GOT3 (cell line): ENCODE data around the gene OBP2A.

Source experiments
- DNase-seq: peaks from one replicate; lab custom pipeline; 2025; ENCODE audit warnings: mixed read lengths; lab: John Stamatoyannopoulos, UW

The OBP2A gene

GRCh38 chr9:135577256-135577655 is 31.3 kb downstream of the OBP2A start:
- no peak for DNase-seq

GRCh38 chr9:135579356-135579755 is 33.4 kb downstream of the OBP2A start:
- no peak for DNase-seq

GRCh38 chr9:135579889-135580660 is 34.1 kb downstream of the OBP2A start:
- DNase-seq = no peak

GRCh38 chr9:135580664-135581380 is 34.9 kb downstream of the OBP2A start:
- no peak for DNase-seq

- no peak for DNase-seq
These were observed 35.9 kb downstream of the OBP2A start for GRCh38 chr9:135581636-135582426.

GRCh38 chr9:135582541-135582940 is 36.6 kb downstream of the OBP2A start:
- DNase-seq = no peak

GRCh38 chr9:135582966-135583687 is 37.2 kb downstream of the OBP2A start:
- DNase-seq = no peak

GRCh38 chr9:135583688-135584011 is 37.7 kb downstream of the OBP2A start:
- DNase-seq = no peak

GRCh38 chr9:135584371-135584770 is 38.4 kb downstream of the OBP2A start:
- DNase-seq = no peak

GRCh38 chr9:135584934-135585333 is 39.0 kb downstream of the OBP2A start:
- DNase-seq = no peak

DNA sequence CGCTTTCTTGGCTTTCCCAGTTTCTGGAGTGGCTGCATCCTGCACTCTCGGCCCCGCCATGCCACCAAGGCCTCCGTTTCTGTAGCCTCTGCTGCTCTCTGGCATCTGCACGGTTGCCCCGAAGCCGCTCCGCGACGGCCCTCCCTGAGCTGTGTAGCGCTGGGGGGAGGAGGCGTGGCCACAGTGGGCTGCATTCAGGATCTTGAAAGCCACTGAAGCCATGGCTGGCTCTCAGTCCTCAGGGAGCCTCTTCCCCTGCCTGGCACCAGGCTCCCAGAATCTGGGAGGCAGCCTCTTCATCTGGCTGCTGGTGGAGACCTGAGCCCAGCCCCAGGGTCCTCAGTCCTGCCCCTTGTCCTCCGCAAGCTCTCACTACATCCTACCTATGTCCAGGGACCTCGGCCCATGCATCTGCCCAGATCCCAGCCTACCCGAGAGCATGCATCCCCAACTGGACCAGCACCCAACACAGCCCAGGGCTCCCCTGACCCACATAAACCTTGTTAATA is 40.7 kb downstream of the OBP2A start:
- no peak for DNase-seq

DNA sequence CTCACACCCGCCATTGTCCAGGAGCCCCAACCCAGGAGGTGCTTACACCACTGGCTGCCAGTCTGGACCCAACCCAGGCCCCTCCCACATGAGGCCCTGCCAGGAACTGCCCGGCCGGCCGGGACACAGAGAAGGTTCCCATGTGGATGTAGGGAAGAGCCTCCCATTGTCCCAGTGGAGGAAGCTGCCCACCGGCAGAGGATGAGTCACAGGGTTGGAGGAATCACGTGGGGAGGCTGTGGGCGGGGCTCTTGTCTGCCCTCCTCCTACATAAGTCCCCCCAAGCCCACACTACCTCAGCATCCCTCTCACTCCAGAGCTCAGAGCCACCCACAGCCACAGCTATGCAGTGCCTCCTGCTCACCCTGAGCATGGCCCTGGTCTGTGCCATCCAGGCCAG is 41.7 kb downstream of the OBP2A start:
- no peak for DNase-seq

DNA sequence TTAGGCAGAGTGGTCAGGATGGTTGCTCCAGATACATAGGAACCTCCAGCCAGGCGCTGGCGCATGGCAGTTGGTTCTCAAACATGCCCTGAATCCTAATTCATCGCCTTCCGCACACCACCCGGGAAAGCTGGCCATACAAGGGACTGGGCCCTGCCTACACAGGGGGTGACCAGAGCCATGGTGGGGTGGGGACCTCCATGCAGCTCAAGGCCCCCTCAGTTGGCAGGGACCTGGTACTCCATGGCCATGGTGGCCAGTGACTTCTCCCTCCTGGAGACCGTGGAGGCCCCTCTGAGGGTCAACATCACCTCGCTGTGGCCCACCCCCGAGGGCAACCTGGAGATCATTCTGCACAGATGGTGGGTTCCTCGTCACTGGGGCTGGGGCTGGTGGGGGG is 42.4 kb downstream of the OBP2A start:
- DNase-seq = no peak

DNA sequence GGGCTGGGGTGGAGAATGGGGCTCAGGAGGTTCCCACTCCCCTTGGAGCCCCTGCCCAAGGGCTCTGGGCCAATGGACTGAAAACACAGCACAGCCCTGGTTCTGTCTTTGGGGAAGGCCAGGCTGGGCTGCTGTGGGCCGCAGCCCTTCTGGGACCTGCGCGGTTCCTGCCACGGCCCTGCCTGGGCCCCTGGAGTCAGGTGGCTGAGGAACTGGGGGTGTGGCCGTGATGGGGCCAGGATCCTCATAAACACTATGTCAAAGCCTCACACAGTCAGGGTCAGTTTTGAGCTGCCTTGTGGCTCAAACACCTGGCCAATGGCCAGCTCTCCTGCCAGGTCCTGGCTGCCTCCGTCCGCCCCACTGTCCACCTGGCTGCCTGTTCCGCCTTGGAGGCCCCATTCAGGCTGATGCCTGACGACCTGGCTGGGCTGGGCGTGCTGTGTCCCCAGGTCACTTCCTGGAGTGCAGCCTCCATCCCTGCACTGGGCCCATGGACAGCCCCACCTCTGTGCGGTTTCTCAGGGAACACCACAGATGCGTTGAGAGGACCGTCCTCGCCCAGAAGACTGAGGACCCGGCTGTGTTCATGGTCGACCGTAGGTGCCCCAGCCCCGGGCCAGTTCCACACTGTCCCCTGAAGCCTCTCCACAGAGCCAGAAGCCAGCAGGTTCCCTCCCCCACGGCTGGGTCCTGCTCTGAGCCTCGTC is 43.1 kb downstream of the OBP2A start:
- no peak for DNase-seq

DNA sequence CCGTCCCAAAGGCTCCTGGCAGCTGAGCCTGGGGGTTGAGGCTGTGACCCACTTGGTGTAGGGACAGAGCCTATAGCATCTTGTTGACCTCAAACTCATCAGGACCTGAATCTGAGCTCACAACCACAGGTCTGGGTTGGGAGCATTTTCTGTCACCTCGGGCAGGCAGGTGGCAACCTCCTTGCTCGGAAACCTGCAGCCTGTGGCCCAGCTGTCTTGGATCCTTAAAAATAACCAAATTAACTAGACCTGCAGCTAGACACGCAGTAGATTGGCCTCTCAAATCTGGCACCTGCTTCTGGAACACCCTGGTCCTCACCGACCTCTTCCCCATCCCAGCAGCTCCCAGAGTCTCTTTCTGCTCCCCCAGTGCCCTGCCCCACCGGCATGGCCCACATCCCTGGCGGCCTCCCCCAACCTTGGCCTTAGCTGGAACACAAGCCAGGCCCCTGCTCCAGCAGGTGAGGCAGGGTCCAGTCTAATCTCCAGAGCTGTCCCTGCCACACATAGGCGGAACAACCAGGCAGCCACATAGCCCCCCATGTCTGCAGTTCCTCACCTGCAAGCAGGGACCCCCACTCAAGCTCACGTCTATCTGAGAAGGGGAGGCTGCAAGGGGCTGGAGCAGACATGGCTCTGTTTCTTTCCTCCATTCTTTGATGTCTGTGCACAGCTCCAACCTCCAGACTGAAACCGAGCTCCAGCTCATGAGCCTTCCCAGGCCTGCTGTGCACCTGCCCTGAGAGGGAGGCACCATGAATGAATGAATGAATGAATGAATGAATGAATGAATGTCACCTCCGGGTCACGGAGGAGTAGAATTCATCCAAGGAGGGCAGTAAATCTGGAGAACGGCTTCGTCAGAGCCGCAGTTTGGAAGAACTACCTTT is 43.9 kb downstream of the OBP2A start:
- no peak for DNase-seq

DNA sequence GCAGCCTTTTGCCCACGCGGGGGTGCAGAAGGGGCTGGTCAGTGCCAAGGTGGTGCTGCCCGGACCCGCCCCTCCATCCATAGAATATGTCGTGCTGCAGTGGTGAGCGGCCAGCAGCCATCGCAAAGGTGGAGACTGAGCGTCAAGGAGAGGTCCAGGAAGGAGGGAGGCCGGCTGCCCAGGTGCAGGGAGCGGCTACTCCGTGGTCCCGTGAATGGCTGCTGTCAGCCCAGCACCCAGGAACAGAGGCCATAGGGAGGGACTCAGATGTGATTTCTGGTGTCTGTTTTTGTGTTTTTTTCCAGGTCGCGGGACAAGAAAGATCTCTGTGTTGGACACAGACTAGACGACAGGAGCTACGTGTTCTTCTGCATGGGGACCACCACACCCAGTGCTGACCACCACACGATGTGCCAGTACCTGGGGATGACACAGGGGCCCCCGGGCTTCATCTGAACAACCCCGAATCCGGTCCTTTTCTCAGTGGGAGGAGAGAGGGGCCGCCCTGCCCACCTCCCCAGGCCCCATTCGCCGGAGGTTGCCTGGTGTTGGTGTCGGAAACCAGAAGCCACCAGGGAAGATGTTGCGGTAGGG is 44.7 kb downstream of the OBP2A start:
- no peak for DNase-seq

- DNase-seq = no peak
These were observed 45.8 kb downstream of the OBP2A start for GRCh38 chr9:135591506-135592330.

DNA sequence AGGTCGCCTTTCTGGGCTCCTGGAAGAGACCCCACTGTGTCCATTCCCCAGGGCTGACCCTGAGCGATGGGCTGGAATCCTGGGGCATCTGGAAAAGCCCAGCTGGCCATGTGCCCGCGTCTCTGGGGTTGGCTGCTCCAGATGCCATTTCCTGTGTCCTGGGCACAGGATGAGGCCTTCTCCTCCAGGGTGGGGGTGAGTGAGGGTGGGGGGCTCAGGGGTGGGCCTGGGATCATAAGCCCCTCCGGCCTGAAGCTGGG is 46.3 kb downstream of the OBP2A start:
- DNase-seq = no peak

- DNase-seq = no peak
These were observed 46.7 kb downstream of the OBP2A start for GRCh38 chr9:135592625-135593024.
